Fibroblast of skin of right quadriceps (primary cell): Measurements from ENCODE around the gene MTA1.

Experiments used
- DNase-seq: peaks from one replicate; pipeline ENCODE4 v3.0.0-alpha.2; 2013

Gene MTA1

DNA sequence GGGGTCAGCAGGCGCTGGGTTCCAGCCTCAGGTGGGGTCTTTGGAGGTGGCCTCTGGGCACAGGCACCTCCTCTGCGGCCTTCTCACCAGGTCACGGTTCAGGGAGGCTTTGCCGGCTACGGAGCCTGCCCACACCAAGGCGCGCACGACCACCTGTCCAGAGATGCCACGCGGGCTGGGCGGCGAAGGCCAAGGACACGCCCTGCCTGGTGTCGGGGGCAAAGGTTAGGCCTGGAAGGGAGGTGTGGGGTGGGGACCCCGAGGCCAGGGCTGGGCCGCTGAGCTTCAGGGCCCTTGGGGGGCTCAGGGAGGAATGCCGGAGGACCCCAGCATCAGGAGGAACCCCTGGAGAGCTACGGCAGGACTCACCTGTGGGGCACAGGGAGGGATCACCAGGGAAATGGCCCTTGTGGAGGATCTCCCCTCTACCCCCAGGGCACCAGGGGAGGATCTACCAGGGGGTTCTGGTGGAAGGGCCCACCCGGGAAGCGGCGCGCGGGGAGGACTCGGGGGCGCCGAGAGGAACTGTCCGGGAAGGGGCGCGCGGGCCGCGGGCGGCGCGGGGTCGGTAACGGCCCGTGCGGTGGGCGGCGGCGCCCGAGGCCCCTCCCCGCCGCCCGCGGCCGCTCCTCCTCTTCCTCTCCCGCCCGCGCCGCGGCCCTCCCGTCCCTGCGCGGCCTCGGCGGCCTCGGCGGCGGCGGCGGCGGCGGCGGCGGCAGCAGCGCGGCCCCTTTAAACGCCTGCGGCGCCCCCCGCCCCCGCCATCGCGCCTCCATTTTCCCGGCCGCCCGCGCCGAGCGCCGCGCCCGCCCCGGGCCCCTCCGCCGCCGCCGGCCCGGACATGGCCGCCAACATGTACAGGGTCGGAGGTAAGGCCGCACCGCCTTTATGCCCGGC is at the start of gene MTA1:
Gene MTA1, plus strand, starts transcription at position 633 of the 897 bp plus-strand sequence. Its CDS starts 209 bp downstream, at position 842.
- peak; percentile 50 for DNase-seq

DNA sequence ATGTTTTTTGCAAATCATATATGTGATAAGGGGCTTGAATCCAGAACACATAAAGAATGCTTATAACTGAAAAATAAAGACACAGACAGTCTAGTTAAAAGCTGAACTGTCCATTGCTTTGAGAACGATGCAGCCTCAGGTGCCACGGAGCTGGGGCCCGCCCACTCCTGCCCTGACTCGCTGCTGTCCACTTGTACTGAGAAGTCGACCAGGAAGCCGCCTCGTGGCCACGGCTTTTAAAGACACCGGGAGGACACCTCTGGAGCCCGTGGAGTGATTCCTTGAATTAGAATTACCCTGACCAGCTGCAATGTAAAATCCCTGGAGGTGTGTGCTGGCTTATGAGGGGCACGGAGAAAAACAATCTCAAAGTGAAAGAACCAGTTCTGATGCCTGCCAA is 45.2 kb upstream of the MTA1 start:
- DNase-seq: no peak

DNA sequence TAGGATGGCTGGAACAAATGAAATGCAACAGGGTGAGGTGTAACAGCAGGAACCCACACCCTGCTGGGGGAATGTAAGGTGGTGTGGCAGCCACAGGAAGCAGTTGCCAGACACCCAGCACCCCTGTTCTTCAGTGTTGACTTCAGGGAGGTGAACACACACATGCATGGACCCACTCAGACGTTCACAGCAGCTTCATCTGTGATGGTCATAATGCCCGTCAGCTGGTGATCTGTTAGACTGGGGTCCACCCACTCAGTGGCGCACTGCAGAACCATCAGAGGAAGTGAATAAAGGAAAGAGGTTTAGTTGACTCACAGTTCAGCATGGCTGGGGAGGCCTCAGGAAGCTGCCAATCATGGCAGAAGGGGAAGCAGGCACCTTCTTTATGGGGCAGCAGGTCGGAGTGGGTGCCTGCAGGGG is 44.0 kb upstream of the MTA1 start:
- DNase-seq: no peak

DNA sequence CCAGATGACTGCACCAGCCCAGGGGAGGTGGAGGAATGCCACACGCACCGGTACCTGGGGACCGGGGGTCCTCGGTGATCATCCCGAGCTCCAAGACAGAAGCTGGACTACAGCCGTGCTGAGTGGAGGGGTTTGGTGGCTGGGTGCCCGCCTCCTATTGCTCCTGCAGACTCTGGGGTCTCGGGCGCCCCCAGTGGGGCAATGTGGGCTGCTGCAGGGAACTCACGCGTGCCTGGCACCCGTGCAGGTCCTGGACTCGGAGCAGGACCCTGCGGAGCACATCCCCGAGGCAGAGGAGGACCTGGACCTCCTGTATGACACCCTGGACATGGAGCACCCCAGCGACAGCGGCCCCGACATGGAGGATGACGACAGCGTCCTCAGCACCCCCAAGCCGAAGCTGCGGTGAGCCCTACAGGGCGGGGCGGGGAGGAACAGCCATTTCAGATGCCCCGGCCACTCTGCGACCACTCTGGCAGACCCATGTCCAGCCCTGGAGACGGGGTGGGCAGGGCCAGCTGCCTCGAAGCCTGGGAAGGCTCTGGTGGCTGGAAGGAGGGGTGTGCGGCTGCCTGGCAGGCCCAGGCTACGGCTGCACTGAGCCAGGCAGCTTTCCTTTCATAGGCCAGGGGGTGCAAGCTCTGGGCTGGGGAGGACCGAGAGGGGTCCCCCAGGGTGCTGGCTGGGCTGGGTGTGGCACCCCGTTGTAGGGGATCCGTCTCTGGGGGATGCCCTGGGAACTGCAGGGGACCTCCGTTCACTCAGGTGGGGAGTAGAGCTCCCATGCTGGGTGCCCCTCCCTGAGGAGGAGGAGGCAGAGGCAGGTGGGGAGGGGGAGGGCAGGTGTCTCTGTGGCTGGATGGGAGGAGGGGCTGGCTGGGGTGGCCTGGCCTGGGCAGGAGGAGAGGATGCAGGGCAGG is 42.8 kb upstream of the MTA1 start:
- no peak for DNase-seq

DNA sequence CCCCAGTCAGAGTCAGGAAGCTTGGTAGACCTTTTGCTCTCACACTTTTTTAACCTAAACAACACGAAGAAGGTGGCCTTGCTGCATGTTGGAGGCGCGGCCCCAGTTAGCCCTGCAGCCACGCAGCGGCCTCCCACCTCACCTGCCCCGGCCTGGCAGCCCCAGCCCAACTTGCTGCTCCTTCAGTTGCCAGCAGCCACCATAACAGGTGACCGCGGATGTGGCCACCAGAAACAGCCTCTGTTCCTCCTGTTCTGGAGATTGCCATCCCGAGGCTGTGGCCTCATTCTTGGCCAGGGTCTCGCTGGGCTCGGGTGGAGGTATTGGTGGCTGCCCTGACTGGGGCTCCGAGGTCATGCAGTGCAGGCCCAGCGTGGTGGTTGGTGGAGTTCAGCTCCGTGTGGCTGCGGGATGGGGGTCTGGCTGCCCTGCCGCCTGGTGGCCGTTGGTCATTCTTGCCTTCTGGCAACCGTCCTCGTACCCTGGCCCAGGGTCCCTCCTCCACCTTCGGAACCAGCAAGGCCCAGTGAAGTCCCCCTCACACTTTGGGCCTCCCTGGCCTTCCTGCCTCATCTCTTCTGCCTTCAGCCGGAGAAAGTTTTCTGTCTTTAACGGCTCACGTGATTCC is 42.0 kb upstream of the MTA1 start:
- DNase-seq: no peak

DNA sequence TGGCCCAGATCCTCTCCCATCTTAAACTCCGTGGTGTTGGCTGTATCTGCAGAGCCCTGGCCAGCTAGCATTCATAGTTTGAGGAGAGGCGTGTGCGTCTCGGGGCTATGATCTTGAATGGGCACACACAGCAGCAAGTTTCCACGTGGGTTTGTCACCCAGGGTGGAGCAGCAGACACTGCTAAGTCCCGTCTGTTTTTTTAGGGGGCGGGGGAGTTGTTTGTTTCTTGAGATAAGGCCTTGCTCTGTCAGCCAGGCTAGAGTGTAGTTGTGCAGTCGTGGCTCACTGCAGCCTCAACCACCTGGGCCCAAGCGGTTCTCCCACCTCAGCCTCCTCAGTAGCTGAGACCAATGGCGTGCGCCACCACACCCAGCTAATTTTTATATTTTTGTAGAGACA is 41.4 kb upstream of the MTA1 start:
- no peak for DNase-seq

DNA sequence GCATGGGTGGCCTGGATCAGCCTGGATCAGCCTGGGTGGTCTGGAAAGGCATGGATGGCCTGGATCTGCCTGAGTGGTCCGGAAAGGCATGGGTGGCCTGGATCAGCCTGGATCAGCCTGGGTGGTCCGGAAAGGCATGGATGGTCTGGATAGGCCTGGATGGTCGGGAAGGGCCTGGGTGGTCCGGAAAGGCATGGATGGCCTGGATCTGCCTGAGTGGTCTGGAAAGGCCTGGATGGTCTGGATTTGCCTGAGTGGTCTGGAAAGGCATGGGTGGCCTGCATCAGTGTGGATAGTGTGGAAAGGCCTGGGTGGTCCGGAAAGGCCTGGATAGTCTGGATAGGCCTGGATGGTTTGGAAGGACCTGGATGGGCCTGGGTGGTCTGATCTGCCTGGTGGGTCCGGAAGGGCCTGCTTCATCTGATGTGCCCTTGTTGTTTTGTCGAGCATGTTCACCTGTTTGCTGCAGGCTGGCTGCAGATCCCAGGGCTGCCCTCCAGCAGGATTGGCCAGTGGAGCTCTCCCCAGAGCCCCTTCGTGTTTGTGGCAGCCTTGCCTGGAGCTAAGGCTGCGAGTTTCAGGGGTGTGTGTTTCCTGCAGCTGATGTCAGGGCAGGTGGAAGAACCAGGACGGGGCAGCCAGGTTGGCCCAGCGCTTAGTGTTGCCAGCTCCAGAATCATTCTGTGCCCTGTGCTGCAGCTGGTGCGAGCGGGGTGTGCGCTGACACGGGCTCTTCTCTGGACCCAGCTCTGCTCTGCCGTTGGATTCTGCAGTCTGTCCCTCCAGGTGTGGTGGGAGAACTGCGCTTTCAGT is 40.5 kb upstream of the MTA1 start:
- no peak for DNase-seq

DNA sequence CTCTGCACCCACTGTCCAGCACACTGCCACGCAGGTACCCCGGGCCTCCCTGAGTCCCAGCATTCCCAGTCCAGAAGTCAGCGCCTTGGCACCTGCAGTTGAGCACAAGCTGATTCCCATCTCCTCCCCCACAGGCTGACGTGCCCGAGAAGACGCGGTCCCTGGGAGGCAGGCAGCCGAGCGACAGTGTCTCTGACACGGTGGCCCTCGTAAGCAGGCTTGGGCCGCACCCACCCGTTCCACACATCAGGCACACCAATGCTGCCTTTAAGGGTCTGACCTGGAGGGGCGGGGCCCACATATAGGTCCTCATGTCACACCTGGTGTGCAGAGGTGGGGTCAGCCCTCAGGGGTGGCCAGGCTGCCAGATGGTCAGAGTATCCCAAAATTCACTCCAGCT is 39.7 kb upstream of the MTA1 start:
- DNase-seq: no peak

DNA sequence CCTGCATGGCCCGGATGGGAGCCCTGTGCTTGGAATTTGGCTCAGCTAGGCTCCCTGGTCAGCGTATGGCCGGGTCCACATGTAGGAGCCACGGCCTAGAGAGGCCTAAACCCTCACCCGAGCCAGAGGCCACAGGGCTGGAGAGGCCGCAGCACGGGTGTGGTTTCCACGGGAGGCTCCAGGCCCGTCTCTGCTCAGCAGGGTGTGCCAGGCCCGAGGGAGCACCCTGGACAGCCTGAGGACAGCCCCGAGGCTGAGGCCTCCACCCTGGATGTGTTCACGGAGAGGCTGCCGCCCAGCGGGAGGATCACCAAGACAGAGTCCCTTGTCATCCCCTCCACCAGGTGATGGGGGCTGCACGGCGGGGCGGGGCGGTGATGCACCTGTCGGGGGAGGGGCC is 38.9 kb upstream of the MTA1 start:
- no peak for DNase-seq

DNA sequence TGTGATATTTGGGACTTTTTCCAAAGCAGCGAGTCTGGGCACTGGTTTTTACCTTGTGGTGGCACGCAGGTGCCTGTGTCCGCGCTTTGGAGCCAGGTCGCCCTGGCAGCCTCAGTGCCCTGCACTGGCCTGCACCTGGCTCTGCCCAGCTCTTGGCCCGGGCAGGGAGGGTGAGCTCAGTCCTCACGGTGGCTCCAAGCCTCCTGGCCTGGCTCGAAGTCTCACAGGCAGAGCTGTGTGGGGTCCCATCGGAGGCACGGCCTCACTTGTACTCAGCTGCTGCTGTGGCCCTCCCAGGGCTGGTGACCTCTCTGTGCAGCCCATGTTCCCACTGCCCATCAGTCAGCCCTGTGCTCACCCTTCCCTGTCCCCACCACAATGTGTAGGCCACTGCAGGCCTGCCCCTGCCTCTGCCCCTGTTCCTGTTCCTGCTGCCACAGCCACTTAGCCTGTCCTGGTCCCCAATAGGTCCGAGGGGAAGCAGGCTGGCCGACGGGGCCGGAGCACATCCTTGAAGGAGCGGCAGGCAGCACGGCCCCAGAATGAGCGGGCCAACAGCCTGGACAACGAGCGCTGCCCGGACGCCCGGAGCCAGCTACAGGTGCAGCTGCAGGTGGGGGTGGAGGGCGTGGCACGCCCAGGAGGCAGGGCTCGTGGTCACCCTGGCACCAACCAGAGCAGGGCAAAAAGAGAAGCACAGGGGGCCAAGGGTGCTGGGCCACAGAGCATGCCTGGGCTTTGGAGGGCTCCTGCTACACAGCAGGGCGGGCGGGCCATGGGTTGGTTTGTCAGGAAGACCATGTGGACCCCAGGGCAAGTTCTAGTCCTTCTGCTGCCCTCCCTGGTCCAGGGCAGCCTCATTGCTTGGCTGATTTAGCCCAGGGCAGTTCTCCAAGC is 37.9 kb upstream of the MTA1 start:
- DNase-seq: no peak

DNA sequence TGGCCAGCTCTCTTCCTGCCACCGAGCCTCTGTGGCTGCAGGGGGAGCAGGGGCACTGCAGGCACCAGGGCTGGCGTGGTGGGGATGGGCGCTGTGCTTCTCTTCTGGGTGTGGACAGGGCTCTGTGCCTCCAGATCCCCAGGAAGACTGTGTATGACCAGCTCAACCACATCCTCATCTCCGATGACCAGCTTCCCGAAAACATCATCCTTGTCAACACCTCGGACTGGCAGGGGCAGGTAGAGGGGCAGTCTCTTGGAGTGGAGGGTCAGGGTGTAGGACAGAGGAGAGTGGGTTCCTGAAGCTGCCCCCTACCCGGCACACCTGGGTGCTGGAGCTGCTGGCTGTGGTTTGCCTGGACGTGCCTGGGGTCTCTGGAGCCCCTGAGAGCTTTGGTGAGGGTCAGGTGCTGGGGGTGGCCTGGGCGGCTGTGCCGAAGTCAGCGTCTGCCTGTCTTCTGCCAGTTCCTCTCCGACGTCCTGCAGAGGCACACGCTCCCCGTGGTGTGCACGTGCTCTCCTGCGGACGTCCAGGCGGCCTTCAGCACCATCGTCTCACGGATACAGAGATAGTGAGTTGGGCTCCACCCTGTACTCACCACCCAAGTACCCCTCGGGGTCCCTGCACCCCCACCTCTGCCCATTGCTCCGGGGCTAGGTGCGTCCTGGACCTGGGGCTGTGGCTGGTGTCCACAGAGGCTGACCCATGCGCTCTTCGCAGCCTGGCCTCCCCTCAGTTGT is 37.1 kb upstream of the MTA1 start:
- DNase-seq: no peak

DNA sequence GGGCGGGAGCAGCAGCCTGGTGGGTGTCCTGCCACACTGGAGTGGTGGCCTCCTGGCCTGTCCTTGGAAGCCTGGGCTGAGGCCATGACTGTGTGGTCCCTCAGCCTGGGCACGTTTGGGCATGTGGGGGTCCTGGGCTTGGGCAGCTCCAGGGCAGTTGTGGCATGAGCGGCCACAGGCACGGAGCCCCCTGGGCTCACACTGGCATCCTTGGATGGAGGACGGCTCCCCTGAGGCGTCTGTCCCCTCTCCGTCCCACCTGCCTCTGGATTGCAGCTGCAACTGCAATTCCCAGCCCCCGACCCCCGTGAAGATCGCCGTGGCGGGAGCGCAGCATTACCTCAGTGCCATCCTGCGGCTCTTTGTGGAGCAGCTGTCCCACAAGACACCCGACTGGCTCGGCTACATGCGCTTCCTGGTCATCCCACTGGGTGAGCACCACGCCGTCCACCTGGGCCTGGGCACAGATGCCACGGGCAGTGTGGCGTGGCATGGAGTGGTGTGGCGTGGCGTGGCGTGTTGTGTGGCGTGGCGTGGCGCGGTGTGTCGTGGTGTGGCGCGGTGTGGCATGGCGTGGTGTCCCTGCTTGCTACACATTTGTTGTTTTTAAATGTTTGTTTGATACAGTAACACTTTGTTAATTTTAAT is 36.4 kb upstream of the MTA1 start:
- no peak for DNase-seq

DNA sequence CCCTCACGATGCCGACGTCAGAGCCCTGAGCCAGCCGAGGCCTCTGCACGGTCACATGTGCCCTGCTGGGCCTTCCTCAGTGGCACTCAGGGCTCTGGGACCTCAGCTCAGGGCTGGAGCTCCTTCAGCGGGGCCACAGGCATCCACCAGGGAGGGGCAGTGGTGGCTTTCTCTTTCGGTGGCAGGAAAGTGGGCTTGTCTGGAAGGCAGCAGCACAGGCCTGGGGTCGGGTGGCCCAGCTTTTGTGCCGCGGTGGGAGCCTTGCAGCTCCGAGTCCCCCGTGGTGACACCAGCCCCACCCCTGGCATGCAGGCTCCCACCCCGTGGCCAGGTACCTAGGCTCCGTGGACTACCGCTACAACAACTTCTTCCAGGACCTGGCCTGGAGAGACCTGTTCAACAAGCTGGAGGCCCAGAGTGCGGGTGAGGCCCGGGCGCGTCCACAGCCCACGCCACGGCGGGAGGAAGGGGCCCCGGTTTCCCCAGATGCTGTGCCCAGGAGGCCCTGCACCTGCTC is 35.5 kb upstream of the MTA1 start:
- no peak for DNase-seq

DNA sequence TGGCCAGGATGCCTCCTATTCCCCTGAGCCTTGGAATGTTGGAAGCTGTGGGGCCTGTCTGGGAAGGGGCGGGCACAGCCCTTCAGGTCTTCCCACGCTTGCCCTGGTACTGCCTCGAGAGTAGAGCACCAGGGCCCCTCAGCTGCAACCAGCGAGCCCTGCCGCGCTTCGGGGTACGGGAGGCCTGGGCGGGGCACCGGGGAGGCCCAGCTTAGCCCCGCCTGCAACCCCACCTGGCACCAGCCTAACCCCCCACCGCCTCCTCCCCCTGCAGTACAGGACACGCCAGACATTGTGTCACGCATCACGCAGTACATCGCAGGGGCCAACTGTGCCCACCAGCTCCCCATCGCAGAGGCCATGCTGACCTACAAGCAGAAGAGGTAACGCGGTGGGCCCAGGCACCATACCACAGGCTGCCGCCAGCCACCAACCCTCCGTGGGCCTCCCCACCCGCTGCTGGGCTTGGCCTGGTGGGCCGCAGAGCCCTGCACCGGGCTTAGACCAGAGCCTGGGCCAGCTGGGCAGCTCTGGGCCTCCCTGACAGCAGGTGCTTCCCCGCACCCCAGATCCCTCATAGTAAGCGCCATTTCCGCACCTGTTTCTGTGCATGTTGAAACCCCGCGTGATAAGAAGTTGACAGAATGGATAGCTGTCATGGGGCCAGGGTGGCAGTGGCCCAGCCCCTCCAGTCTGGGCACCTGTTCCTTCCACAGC is 34.9 kb upstream of the MTA1 start:
- DNase-seq: no peak

DNA sequence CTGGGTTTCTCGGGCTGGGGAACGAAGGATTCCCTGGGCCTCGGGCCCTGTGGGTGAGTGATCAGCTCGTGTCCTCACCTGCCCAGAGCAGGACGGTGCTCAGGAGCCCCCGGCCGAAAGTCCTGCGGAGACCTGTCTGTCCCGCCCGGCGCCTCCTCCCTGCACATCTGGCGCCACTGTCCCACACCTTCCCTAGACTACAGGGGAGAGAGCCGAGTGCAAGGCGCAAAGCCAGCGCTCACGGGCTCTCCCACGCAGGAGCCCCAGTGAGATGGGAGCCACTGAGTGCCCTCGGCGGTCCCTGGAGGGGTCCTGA is 34.3 kb upstream of the MTA1 start:
- DNase-seq: no peak

DNA sequence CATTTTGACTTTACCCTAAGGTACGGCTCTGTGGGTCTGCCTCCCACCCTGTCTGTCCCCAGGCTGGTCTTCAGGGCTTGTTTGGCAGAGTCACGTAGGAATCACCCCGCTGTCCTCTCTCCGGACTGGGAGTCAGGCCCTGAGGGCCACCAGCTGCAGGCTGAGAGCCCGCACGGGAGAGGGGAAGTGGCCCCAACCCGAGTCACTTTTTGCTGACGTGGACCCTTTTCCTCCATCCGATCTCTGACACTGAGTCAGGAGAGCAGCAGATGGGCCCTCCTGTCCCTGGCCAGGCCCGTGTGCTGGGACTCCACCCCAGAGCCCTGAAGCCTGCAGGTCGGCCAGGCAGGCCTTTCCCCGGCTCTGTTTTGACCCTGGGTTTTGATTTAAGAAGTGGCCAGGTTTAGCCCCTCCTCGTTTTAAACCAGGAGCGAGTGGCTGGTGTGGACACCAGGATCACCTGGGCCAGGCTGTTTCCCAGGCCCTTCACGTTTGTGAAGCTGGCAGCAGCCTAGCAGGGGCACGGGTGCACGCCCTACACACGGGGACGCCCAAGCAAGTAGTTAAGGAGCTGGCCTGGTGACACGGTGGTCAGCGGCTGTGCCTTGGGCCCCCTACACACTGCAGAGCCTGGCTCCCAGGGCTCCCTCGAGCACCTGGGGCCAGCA is 33.8 kb upstream of the MTA1 start:
- no peak for DNase-seq

DNA sequence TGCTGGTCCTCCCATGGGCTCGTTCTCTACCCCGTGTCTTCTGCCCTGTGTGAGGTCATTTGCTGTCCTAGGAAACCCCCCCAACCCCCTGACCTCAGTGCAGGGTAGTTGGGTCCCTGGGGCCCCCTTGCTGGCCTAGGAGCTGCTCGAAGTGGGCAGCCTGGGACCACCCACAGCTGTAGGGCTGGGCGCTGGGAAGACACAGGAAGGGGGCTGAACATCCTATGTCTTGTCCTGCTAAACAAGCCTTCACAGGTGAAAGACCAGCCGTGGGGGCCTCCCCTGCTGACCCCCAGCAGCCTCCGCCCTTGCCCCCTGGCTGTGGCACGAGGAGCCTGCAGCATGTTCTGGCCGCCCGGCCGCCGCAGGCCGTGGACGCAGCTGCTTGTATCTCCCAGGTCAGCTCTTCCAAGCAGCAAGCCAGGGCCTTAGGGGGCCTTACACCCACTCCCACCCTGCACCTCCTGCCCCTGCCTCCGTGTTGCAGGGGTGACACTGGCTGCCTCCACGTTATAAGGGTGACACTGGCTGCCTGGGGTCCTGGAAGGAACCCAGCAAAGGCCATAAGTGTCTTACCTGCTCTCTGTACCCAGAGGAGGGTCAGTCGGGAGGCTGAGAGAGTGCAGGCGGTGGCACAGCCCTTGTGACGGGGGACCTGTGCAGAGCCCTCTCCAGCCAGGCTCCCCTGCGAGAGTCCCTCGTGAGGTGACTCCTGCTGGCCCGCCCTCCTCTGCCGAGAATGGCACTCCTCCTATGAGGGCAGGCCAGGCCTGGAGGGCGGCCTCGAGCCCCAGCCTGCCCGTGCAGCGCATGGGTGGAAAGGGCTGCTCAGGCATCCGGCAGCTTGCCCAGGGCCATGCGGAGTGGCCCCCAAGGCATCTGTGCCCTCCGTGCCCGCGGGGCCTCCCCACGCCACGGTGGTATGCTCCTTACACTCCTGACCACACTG is 32.8 kb upstream of the MTA1 start:
- DNase-seq: no peak

DNA sequence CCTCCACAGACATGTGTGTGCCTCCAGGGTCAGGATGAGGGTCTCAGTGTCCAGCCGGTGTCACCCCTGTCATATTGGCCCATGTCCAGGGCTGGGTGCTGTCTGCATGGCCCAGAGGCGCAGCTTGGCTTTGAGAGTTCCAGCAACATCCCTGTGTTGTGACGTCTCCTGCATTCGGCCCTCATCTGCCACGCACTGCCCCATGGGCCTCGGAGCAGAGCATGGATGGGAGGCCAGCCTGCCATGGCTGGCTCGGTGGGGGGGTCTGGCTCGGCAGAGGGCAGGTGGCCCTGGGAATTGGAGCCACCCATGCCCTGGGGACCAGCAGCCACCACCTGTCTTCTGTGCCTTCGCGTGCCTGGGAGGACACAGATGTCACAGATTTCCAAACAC is 32.1 kb upstream of the MTA1 start:
- no peak for DNase-seq
